Measurements from ENCODE around the gene TSEN54.

GRCh38 chr17:75515496-75516254, 653 bp upstream of the TSEN54 start, which contains the start of gene CASKIN2:
- TF ChIP-seq EZH2 (IDR thresholded peaks at IDR 0.05) (no peak), POLR2AphosphoS5 (IDR thresholded peaks at IDR 0.05; ENCODE audit: borderline replicate concordance, low read depth, low read length) (no peak), FOXP2 (optimal IDR thresholded peaks at IDR 0.05; ENCODE audit: control extremely low read depth, extremely low read length, insufficient read depth) (no peak)

Measured in SK-N-MC (cell line).